Endometrial microvascular endothelial cells (primary cell): ENCODE data around the gene NCAPG2. TPM values are rescaled to one million over a fixed set of nuclear protein-coding genes. Genes with fewer than 3 reads are reported as not detected.

ENCODE experiments used
- in situ Hi-C: cut with HindIII; loops from 2 replicates; pipeline ENCODE4 v1.10.0; 2017; ENCODE audit warnings: low sequenced_read_pairs, low pct_unique_long_range_greater_than_20kb; ENCODE audit errors: inconsistent ontology term
- total RNA-seq: library from RNA; depleted of rRNA; stranded (reverse); fragments of >200 nt; gene quantifications from one replicate; pipeline ENCODE4 v1.2.3, GENCODE V29; 2015; ENCODE audit errors: inconsistent ontology term

Gene NCAPG2
- total RNA-seq, 1 donor from 2014 or later = 42.8 TPM

DNA sequence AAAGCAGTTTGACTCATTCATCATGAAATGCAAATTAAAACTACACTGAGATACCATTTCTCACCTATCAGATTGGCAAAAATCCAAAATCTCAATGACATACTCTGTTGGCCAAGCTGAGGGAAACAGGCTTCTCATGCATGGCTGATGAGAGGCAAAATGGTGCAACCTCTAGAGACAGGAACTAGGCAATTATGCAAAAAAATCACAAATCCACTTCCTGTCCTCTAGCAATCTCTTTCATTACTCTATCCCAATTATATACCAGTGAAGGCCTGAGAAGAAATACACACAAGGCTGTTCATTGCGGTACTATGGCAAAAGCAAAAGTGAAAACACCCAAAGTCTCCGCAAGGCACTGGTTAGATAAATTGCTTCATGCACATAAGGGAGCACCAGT is 91.1 kb downstream of the NCAPG2 start:
- in situ Hi-C loops = no loop called here

DNA sequence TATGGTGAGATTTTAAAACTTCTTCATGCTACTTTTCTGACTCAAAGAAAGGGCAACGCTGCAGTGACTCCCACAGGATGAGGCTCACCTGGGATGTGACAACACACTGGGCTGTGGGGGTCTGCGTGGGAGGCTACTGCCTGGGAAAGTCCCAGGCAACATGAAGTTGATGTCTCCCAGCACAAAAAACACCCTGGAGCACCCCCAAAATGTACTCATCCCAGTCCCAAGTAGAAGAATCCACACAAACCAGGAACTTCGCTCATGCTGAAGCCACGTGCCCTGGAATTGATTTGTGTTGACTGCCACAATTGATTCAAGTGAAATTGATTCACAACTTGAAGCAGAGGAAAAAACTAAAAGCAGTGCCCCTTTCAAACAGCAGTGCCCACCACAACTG is 92.1 kb downstream of the NCAPG2 start:
- in situ Hi-C loops = no loop called here

DNA sequence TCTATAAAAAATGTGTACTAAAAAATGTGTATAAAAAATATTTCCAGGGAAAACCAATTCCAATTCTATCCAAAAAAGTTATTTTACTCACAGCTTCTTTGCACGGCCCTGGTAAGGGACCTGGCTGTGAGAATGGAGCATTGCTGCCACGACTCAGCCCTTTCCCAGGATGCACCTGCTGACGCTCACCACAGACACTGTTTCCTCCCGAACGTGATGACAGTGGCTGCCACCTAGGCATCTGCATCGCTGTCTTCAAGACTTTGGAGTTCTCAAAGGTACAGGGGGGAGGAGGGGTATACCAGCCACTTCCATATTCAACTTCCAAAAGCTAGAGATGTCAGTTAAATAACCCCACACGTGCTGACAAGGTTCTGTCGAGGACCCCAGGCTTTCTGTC is 93.1 kb downstream of the NCAPG2 start:
- in situ Hi-C loops = no loop called here

DNA sequence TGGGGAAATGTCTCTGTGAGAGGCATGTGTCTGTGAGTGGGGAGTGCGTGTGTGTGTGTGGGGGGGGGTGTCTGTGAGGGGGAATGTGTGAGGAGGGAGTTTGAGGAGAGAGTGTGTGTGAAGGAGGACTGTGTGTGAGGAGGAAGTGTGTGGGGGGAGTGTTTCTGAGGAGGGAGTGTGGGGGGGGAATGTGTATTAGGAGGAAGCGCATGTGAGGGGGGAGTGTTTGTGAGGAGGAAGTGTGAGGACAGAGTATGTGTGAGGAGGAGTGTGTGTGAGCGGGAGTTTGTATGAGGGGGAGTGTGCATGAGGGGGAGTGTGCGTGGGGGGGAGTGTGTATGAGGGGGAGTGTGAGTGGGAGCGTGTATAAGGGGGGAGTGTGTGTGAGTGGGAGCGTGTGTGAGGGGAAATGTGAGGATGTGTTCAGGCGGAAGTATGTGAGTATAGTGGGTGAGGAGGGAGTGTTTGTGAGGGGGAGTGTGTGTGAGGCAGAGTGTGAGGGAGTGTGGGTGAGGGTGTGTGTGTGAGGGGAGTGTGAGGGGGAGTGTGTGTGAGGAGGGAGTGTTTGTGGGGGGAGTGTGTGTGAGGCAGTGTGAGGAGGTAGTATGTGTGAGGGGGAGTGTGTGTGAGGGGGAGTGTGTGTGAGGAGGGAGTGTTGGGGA is 95.2 kb downstream of the NCAPG2 start:
- in situ Hi-C loops = no loop called here

DNA sequence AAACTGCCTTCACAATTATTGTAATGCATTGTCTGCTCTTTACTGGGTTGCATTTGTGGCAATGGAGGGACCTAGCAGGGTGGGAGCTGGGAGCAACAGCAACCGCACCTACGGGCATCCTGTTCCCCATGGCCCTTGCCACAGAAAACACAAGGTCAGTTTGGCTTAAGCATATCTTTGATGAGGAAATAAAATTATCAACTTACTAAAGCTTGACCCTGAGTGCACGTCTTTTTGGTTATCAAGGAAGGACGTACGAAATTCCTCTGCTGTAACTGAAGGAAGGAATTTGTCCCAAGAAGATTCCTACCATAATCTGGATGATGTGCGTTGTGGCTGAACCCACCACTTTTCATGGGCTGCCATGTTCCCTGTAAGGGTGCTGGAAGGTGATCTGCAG is 97.0 kb downstream of the NCAPG2 start:
- in situ Hi-C loops = no loop called here

DNA sequence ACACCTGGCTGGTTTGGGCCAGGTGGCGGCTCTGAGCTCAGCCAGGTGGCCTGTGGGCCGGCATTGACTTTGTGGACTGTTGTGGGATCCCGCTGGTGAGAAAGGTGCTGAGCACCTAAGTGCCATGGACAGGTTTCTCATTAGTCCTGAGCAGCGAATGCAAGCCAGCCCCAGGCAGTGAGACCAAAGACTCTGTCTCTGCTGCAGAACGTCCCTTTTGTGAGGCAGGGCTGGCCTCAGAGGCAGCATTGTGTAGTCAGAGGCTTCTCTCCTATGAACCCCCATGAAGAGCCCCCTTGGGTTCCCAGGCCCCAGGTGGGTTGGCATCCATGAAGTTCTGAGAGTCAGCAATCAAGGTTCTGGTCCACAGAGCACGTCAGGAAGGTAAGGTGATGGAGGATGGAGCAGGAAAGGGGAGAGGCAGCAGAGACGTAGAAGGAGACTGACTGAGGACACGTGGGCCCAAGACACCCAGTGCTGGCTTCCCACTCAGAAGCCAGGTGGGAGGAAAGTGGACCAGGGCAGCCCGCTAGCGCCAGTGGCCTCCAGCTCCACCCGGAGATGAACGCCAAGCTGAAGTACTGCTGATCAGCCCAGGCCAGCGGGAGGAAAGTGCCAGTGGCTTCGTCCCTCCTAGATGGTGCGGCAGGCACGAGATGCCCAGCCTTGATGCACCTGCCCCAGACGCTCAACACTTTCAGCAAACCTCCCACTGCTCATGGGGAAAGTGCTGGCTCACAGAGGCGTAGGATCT is 97.8 kb downstream of the NCAPG2 start:
- in situ Hi-C loops = no loop called here

DNA sequence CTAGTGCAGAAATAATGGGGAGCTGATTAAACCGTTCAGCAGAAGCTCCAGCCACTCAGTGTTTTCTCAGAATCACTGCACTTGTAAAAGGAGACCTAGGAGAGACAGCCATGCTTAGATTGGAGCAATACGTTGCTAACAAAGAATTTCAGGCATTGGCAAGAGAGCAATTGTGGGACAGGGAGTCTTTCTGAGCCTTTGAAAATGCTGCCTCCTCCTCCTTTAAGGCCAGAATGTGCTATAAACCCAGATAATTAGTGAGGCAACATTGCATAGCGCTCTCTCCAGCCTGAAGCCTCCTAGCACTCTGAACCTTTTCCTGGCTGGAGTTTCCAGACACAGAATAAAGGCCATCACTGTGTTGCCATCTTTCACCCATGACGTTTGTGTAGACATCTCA is 98.5 kb downstream of the NCAPG2 start:
- in situ Hi-C loops = no loop called here

DNA sequence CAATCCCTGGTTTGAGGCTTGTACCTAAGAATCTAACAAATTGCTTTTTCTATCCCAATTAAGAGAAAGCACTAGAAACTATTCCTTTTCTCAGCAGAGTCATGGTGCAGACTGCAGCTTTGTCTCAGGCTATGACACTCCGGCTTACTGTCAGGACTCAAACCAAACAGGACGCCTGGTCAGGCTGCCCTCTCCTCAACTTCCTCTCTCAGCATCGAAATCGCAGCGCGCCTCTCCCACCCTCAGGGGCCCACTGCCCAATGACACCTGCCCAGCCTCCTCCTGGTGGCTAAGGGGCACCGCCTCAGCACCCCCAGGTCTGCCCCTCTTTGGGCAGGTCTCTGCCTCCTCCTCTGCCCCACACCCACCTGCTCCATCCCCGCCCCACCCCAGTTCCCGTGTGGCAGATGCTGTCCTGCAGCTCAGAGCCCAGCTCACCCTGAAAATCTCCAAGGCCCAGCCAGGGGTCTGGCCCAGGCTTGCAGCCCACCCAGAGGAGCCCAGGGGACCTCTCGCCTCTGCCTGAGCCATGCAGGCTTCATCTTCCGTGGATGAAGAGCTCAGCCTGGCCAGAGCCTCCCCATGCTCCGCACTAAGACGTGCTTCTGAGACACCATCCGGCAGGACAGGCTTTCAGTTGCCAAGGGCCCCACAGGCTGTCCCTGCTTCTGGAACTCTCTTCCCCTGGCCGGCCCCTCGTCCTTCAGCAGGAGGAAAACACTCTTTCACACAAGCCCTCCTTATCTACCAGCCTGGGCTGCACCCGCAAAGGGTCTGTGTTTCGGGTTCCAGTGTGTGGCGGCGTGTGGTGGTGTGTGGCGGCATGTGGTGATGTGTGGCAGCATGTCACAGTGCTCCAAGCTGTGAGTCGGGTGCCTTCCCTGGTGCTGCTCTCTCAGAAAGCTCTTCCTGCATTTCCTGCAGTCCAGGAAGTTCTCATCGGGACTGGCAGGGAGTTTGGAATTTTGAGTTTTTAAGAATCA is 100.5 kb downstream of the NCAPG2 start:
- in situ Hi-C loops = no loop called here

DNA sequence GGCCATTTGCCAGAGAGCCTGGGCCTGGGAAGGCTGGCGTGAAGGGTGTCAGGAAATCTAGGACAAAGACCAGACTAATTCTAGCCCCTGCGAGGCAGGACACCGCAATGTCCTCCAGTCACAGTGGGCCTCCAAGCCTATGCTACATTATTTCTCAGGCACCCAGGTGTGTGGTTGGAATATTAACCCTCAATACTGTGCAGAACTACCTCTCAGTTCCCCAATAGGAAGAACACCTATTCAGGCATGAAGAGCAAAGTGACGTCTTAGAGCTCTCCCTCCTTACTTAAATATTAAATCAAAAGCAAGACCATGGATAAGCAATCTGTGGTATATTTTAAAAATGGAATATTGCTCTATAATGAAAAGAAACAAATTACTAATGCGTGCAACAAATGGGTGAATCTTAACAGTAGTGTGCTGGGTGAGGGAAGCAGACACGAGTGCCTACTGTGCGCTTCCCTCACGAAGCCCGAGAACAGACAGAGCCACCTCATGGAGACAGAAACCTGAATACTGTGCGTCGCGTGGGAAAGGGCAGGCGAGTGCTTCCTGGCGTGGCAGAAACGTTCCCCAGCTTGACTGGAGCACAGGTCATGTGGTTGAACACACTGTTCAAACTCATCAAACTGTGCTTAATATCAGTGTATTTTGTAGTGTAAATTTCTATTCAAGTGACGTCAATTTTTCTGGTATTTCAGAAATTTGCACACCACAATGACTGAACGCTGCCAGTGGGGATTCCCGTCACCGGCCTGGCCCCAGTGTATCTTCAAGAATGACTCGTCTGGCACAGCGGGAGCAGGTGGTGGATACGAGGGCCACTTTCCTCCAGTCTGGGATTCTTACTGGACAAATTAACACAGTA is 101.5 kb downstream of the NCAPG2 start:
- in situ Hi-C loops = no loop called here

DNA sequence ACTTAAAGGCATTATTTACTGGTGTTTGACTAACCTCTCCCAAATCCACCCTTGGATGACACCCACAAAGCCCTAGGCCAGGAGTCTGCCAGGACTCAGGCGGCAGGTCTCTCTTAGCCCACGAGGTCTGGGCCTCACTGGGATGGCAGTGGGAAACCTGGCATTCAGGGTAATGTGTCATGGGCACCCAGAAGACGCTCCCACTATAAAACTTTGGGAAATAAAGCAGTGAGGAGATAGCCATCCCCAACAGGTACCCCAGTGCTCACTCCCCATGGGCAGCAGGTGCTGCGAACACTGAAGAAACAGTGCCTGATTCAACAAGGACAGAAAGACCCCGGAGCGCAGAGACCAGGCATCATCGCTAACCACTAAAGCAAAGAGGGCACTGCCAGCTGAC is 102.6 kb downstream of the NCAPG2 start:
- in situ Hi-C loops = no loop called here

DNA sequence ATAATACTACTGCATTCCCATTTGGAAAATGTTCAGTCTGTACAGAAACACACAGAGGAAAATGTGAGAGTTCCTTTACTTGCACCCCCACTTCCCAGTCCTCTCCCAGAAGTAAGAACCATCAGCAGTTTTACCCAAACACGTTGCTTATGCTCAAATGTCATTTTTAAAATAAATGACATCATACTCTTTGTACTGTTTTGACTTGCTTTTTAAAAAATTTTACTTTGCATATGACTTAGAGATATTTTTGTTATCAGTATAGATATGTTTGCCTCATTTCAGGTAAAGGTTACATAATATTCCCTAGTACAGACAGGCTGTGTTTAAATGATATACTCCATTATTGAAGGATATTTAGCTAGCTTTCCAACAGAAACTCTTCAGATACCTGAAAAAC is 103.5 kb downstream of the NCAPG2 start:
- in situ Hi-C loops = no loop called here

DNA sequence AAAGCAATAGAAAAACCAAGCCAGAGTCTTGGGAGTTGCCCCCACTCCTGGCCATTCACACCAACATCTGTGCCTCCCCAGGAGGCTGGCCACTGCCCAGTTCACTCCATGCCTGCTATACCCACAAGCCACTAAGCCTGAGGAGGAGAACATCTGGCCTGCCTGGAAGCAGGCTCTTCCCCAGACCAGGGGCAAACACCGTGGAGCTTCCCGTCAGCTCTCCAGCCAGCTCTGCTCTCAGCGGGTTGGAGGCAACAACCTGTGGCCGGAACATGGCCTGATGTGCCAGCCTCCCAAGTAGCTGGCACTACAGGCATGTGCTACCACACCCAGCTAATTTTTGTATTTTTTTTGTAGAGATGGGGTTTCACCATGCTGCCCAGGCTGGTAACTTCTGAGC is 107.9 kb downstream of the NCAPG2 start:
- in situ Hi-C loops = no loop called here

DNA sequence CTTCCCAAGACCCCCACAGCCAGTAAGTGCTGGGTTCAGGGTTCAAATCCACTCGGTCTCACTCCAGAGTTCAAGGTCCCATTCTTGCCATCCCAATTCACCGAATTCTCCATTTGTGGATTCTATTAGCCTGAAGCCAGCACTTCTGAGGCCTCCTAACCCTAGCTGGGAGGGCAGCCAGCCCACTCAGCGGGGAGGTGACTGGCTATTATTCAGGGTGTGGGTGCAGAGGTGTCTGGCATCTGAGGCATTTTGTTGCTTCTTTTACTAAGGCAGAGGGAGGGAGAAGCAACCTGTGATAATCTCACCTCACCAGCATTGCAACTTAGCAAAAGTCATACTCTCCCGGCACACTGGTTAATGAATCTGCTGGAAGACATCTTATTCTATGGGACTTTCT is 108.3 kb downstream of the NCAPG2 start:
- in situ Hi-C loops = no loop called here

DNA sequence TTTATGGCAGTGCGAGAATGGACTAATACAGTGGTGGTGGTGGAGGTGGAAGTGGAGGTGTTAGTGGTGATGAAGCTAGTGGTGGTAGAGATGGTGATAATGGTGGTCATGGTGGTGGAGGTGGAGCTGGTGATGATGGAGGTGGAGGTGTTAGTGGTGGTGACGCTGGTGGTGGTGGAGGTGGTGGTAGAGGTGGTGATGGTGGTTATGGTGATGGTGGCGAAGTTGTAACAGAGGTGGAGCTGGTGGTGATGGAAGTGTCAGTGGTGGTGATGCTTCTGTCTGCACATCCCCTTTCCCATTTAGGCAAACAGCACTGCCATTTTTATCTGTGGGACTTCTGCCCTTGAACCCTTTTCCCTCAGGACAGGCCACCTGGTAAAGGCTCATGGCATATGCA is 109.5 kb downstream of the NCAPG2 start:
- in situ Hi-C loops = no loop called here

DNA sequence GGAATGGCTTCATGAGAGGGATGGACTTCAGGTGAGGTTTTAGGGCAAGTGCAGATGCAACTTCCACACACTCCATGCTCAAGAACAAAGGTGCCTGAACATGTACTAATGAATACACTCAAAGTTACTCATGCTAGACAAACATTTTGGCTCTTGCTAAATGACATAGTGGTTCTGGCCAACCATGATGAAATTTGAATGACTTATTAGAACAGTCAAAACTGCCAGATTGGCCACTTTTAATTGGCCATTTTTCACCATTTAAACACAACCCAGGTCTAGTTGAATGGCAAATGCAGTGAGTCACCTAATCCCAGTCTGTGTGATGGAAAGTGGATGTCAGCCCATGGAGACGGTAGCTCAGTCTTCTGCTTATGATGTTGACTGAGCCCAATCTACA is 112.1 kb downstream of the NCAPG2 start:
- in situ Hi-C loops = no loop called here

DNA sequence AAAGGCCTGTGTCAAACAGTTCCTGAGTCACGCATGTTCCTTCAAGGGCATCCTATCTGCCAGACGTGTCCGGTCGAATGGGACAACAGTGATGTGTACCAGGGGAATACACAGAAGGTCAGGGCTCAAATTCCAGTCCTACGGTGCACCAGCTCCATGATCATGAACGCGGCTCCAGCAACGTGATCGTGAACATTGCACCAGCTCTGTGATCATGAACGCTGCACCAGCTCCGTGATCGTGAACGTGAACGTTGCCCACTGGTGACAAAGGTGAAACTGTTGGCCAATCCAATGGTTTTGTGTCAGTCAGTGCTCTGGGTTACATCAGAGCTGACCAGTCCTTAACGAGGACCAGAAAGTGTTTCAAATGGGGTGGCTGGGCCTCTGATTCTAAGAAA is 112.7 kb downstream of the NCAPG2 start:
- in situ Hi-C loops = no loop called here

DNA sequence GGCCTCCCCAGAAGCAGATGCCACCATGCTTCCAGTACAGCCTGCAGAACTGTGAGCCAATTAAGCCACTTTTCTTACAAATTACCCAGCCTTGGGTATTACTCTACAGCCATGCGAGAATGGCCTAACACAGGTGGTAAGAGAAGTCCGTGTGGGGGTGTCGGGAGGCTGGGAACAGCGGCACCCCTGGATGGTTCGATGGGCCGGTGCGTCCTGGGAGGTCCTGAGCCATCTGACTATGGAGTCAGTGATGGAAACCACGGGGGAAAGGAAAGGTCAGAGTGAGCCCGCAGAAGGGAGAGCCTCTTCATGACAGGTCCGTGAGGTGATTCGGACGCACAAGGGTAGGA is 114.4 kb downstream of the NCAPG2 start:
- in situ Hi-C loops = no loop called here

DNA sequence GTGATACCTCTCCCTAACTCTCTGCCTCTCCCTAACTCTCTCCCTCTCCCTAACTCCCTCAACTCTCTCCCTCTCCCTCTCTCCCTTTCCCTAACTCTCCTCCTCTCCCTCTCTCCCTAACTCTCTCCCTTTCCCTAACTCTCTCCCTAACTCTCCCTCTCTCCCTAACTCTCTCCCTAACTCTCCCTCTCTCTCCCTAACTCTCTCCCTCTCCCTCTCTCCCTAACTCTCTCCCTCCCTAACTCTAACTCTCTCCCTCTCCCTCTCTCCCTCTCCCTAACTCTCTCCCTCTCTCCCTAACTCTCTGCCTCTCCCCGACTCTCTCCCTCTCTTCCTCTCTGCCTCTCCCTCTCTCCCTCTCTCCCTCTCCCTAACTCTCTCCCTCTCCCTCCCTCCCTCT is 115.0 kb downstream of the NCAPG2 start:
- in situ Hi-C loops = no loop called here

DNA sequence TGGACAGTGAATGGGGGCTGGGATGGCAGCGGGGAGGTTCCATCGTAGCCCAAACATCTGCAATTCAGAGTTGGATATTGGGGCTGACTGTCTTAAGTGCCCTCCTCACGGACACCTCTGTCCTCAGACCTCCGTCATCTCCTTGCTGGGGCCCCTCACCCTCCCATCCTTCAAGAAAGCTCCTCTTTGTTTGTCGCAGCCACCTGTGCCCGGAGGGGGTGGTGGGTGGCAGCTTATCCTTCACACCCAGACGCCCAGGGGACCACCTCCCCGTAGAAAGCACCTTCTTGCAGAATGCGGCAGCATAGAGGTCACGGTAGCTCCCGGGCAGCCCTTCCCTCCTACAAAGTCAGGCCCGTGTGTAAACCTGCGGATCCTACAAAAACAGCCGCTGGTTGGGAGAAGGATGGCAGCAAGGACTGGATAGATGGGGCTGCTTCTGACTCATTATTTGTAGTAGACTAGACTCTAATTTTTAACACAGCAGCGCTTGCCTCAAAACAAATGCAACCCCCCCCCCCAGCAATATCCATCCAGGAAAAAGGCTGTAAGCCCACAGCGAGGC is 115.6 kb downstream of the NCAPG2 start:
- in situ Hi-C loops = no loop called here
